ENCODE data around the gene IPCEF1.

Gene IPCEF1

GRCh38 chr6:154356690-154357089 lies at the start of gene IPCEF1:
IPCEF1 (minus strand) TSS chr6:154356803; CDS start chr6:154265947, 90,856 bp downstream.
- DNase-seq (ENCODE audit: low spot score in 2 of 2): no peak
- H3K4me3 Mint-ChIP-seq: no peak within 1 kb of the TSS
- ATAC-seq: no peak
- no peaks in the 10 kb centered on the region for H3K36me3 Mint-ChIP-seq
- peaks cover 6% of the 10 kb centered on the region for H3K9me3 Mint-ChIP-seq
- no peak within 1 kb of the TSS for H3K27ac Mint-ChIP-seq
- peaks cover 21% of the 10 kb centered on the region for H3K4me1 Mint-ChIP-seq

GRCh38 chr6:154406301-154406700 lies 49.7 kb upstream of the IPCEF1 start:
- H3K36me3 Mint-ChIP-seq: no peaks in the 10 kb centered on the region
- no peak for ATAC-seq
- no peaks in the 10 kb centered on the region for H3K9me3 Mint-ChIP-seq
- H3K4me1 Mint-ChIP-seq: peaks cover 27% of the 10 kb centered on the region
- H3K4me3 Mint-ChIP-seq: no peak overlapping the region
- DNase-seq (ENCODE audit: low spot score in 2 of 2): no peak
- H3K27ac Mint-ChIP-seq: no peak overlapping the region

- Mint-ChIP-seq H3K27ac (no peak overlapping the region), H3K4me1 (peaks cover 17% of the 10 kb centered on the region), H3K4me3 (no peak overlapping the region), H3K36me3 (no peaks in the 10 kb centered on the region), H3K9me3 (no peaks in the 10 kb centered on the region)
- ATAC-seq: peak; percentile 34
- no peak for DNase-seq (ENCODE audit: low spot score in 2 of 2)
Measured at GRCh38 chr6:154404791-154405400, 48.3 kb upstream of the IPCEF1 start.

- H3K36me3 Mint-ChIP-seq: no peaks in the 10 kb centered on the region
Measured at GRCh38 chr6:154403788-154404187, 47.2 kb upstream of the IPCEF1 start.

GRCh38 chr6:154402081-154402780 lies 45.6 kb upstream of the IPCEF1 start:
- DNase-seq (ENCODE audit: low spot score in 2 of 2): no peak
- Mint-ChIP-seq H3K36me3 (no peaks in the 10 kb centered on the region), H3K4me3 (no peak overlapping the region), H3K9me3 (no peaks in the 10 kb centered on the region), H3K4me1 (peaks cover 17% of the 10 kb centered on the region), H3K27ac (no peak overlapping the region)
- ATAC-seq: no peak

More at GRCh38 chr6:154403788-154404187, 47.2 kb upstream of the IPCEF1 start:
- DNase-seq (ENCODE audit: low spot score in 2 of 2) (no peak), ATAC-seq (peak; percentile 80)
- H3K9me3 Mint-ChIP-seq: no peaks in the 10 kb centered on the region
- peak overlapping the region; percentile 37 for H3K27ac Mint-ChIP-seq
- peaks cover 17% of the 10 kb centered on the region for H3K4me1 Mint-ChIP-seq
- H3K4me3 Mint-ChIP-seq: no peak overlapping the region

- Mint-ChIP-seq H3K4me3 (no peak overlapping the region), H3K36me3 (no peaks in the 10 kb centered on the region), H3K27ac (no peak overlapping the region), H3K9me3 (no peaks in the 10 kb centered on the region), H3K4me1 (peaks cover 5% of the 10 kb centered on the region)
- no peak for ATAC-seq
- DNase-seq (ENCODE audit: low spot score in 2 of 2): no peak
Measured at GRCh38 chr6:154399097-154399496, 42.5 kb upstream of the IPCEF1 start.

GRCh38 chr6:154397491-154398195 lies 41.0 kb upstream of the IPCEF1 start:
- no peak overlapping the region for H3K4me3 Mint-ChIP-seq
- H3K4me1 Mint-ChIP-seq: no peaks in the 10 kb centered on the region
- ATAC-seq: no peak
- no peaks in the 10 kb centered on the region for H3K9me3 Mint-ChIP-seq
- no peaks in the 10 kb centered on the region for H3K36me3 Mint-ChIP-seq
- no peak for DNase-seq (ENCODE audit: low spot score in 2 of 2)
- no peak overlapping the region for H3K27ac Mint-ChIP-seq

GRCh38 chr6:154395878-154396277 lies 39.3 kb upstream of the IPCEF1 start:
- H3K36me3 Mint-ChIP-seq: no peaks in the 10 kb centered on the region
- no peaks in the 10 kb centered on the region for H3K4me1 Mint-ChIP-seq
- no peak overlapping the region for H3K4me3 Mint-ChIP-seq
- DNase-seq (ENCODE audit: low spot score in 2 of 2) (no peak), ATAC-seq (no peak)
- no peaks in the 10 kb centered on the region for H3K9me3 Mint-ChIP-seq
- no peak overlapping the region for H3K27ac Mint-ChIP-seq

- H3K27ac Mint-ChIP-seq: no peak overlapping the region
- no peaks in the 10 kb centered on the region for H3K36me3 Mint-ChIP-seq
- ATAC-seq: no peak
- no peak overlapping the region for H3K4me3 Mint-ChIP-seq
- no peaks in the 10 kb centered on the region for H3K9me3 Mint-ChIP-seq
- peaks cover under 1% of the 10 kb centered on the region for H3K4me1 Mint-ChIP-seq
- no peak for DNase-seq (ENCODE audit: low spot score in 2 of 2)
Measured at GRCh38 chr6:154395316-154395715, 38.7 kb upstream of the IPCEF1 start.

- Mint-ChIP-seq H3K36me3 (no peaks in the 10 kb centered on the region), H3K9me3 (no peaks in the 10 kb centered on the region), H3K4me3 (no peak overlapping the region), H3K27ac (no peak overlapping the region), H3K4me1 (peaks cover 5% of the 10 kb centered on the region)
- DNase-seq (ENCODE audit: low spot score in 2 of 2) (no peak), ATAC-seq (no peak)
Measured at GRCh38 chr6:154394571-154394970, 38.0 kb upstream of the IPCEF1 start.

- Mint-ChIP-seq H3K4me1 (peaks cover 5% of the 10 kb centered on the region), H3K27ac (no peak overlapping the region), H3K4me3 (no peak overlapping the region), H3K36me3 (no peaks in the 10 kb centered on the region), H3K9me3 (no peaks in the 10 kb centered on the region)
- DNase-seq (ENCODE audit: low spot score in 2 of 2) (no peak), ATAC-seq (peak; percentile 86)
Measured at GRCh38 chr6:154390034-154390433, 33.4 kb upstream of the IPCEF1 start.

- no peak overlapping the region for H3K4me3 Mint-ChIP-seq
- ATAC-seq: no peak
Measured at GRCh38 chr6:154388803-154389202, 32.2 kb upstream of the IPCEF1 start.

GRCh38 chr6:154386848-154387717 lies 30.5 kb upstream of the IPCEF1 start:
- Mint-ChIP-seq H3K4me1 (peaks cover 5% of the 10 kb centered on the region), H3K4me3 (no peak overlapping the region), H3K36me3 (no peaks in the 10 kb centered on the region), H3K27ac (no peak overlapping the region), H3K9me3 (peaks cover 3% of the 10 kb centered on the region)
- DNase-seq (ENCODE audit: low spot score in 2 of 2) (no peak), ATAC-seq (no peak)

More at GRCh38 chr6:154388803-154389202, 32.2 kb upstream of the IPCEF1 start:
- Mint-ChIP-seq H3K9me3 (no peaks in the 10 kb centered on the region), H3K4me1 (peaks cover 5% of the 10 kb centered on the region), H3K36me3 (no peaks in the 10 kb centered on the region), H3K27ac (no peak overlapping the region)
- DNase-seq (ENCODE audit: low spot score in 2 of 2): no peak

- H3K36me3 Mint-ChIP-seq: no peaks in the 10 kb centered on the region
- no peak overlapping the region for H3K27ac Mint-ChIP-seq
- DNase-seq (ENCODE audit: low spot score in 2 of 2) (no peak), ATAC-seq (no peak)
- no peak overlapping the region for H3K4me3 Mint-ChIP-seq
- H3K4me1 Mint-ChIP-seq: no peaks in the 10 kb centered on the region
- H3K9me3 Mint-ChIP-seq: peaks cover 3% of the 10 kb centered on the region
Measured at GRCh38 chr6:154384191-154384590, 27.6 kb upstream of the IPCEF1 start.

GRCh38 chr6:154383273-154383672 lies 26.7 kb upstream of the IPCEF1 start:
- Mint-ChIP-seq H3K9me3 (peaks cover 3% of the 10 kb centered on the region), H3K4me1 (no peaks in the 10 kb centered on the region), H3K36me3 (no peaks in the 10 kb centered on the region)

More at GRCh38 chr6:154383273-154383672, 26.7 kb upstream of the IPCEF1 start:
- DNase-seq (ENCODE audit: low spot score in 2 of 2) (no peak), ATAC-seq (no peak)
- Mint-ChIP-seq H3K27ac (no peak overlapping the region), H3K4me3 (no peak overlapping the region)

Data from stimulated activated effector memory CD8-positive, alpha-beta T cell treated with anti-CD3 and anti-CD28 coated beads, Interleukin-12 subunit alpha, Interleukin-12 subunit beta, amount 100 ng/mL, for 72 hours (primary cell).